ENCODE results near the gene EXTL2. TPM values are rescaled to one million over a fixed set of nuclear protein-coding genes. Genes with fewer than 3 reads are reported as not detected.
"Not testable (repeated sequence)": the region's sequence is repeated elsewhere in the genome, so short reads cannot be mapped to it uniquely, and the experiment has no call there.

EXTL2 gene
- total RNA-seq, 2 experiments from 2014 or later = 1.5 to 1.8 TPM

DNA sequence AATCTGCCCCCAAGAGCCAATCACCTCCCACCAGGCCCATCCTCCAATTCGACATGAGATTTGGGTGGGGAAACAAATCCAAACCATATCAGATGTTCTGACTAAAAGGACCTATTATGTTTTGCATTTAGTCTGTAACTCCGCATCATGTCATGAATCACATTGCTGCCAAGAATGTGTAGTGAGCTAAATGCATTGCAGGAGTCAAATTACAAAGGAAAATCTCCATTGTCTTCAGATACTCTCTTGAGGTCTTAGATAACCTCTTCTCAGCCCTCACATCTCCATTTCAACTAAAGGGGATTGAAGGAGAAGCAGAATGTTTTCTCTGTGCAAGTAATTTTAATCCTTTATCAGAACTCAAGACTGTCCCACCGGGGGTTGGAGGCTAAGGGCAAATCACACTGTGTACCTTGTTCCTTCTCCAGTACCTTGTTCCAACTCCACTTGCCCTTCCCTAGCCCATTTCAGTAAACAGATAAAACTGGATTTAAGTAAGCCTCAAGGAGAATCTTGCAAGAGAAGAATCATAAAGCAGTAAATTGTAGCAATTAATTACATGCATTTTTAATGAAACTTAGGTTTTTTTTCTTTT, 34.1 kb downstream of the EXTL2 start:
- intact Hi-C loops (cut with DNase I, micrococcal nuclease) = no loop called here
- ChIA-PET CTCF (no interaction called here), POLR2A (interaction anchor here (0.6 kb wide), 1 partner anchor 1112 kb away, joined by 5 read pairs; no protein-coding TSS in a partner anchor)
- TF ChIP-seq, protein P1, sequence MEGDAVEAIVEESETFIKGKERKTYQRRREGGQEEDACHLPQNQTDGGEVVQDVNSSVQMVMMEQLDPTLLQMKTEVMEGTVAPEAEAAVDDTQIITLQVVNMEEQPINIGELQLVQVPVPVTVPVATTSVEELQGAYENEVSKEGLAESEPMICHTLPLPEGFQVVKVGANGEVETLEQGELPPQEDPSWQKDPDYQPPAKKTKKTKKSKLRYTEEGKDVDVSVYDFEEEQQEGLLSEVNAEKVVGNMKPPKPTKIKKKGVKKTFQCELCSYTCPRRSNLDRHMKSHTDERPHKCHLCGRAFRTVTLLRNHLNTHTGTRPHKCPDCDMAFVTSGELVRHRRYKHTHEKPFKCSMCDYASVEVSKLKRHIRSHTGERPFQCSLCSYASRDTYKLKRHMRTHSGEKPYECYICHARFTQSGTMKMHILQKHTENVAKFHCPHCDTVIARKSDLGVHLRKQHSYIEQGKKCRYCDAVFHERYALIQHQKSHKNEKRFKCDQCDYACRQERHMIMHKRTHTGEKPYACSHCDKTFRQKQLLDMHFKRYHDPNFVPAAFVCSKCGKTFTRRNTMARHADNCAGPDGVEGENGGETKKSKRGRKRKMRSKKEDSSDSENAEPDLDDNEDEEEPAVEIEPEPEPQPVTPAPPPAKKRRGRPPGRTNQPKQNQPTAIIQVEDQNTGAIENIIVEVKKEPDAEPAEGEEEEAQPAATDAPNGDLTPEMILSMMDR (IDR thresholded peaks at IDR 0.05) = no peak
- DNase-seq (no peak), ATAC-seq (ENCODE audit: poor library complexity) (no peak)
- no peaks in the 10 kb centered on the region for H3K36me3 ChIP-seq (ENCODE audit: insufficient read depth, low read length)
- H3K27me3 Mint-ChIP-seq = no peaks in the 10 kb centered on the region
- H3K36me3 Mint-ChIP-seq (ENCODE audit: low read depth) = no peaks in the 10 kb centered on the region
- peaks cover 0 to 3% of the 10 kb centered on the region in 2 experiments for H3K27me3 ChIP-seq (ENCODE audit: control insufficient read depth in 1 of 2, insufficient read depth in 2 of 2, low read length in 2 of 2)
- no peak overlapping the region for H3K27ac ChIP-seq (ENCODE audit: low read depth in 1 of 2, low read length in 2 of 2)
- no peaks in the 10 kb centered on the region for H3K4me1 ChIP-seq (ENCODE audit: insufficient read depth, low read length)
- H3K9me3 ChIP-seq (ENCODE audit: control insufficient read depth in 1 of 2, insufficient read depth in 1 of 2, low read length in 2 of 2) = no peaks in the 10 kb centered on the region
- no peak overlapping the region for H3K27ac Mint-ChIP-seq
- no peaks in the 10 kb centered on the region for H3K9me3 Mint-ChIP-seq
- no peak overlapping the region for H3K4me3 ChIP-seq (ENCODE audit: low read length)
- H3K4me3 Mint-ChIP-seq = no peak overlapping the region
- H3K4me1 Mint-ChIP-seq (ENCODE audit: low read depth) = no peaks in the 10 kb centered on the region

DNA sequence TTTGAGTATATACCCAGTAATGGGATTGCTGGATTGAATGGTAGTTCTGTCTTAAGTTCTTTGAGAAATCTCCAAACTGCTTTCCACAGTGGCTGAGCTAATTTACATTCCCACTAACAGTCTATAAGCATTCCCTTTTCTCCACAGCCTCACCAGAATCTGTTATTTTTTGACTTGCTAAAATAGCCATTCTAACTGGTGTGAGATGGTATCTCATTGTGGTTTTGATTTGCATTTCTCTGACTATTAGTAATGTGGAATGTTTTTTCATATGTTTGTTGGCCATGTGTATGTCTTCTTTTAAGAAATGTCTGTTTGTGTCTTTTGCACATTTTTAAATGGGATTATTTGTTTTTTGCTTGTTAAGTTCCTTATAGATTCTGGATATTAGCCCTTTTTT, 39.5 kb downstream of the EXTL2 start:
- H3K36me3 Mint-ChIP-seq (ENCODE audit: low read depth); H3K4me1 Mint-ChIP-seq (ENCODE audit: low read depth); H3K4me3 Mint-ChIP-seq; DNase-seq; H3K27ac ChIP-seq (ENCODE audit: low read depth in 1 of 2, low read length in 2 of 2); POLR2A ChIA-PET; intact Hi-C loops (cut with DNase I, micrococcal nuclease); H3K27me3 ChIP-seq (ENCODE audit: control insufficient read depth in 1 of 2, insufficient read depth in 2 of 2, low read length in 2 of 2); H3K9me3 ChIP-seq (ENCODE audit: control insufficient read depth in 1 of 2, insufficient read depth in 1 of 2, low read length in 2 of 2); H3K27me3 Mint-ChIP-seq; H3K4me3 ChIP-seq (ENCODE audit: low read length); H3K27ac Mint-ChIP-seq; H3K36me3 ChIP-seq (ENCODE audit: insufficient read depth, low read length); ATAC-seq (ENCODE audit: poor library complexity); H3K9me3 Mint-ChIP-seq; H3K4me1 ChIP-seq (ENCODE audit: insufficient read depth, low read length): not testable (repeated sequence)
- CTCF ChIA-PET = interaction anchor here (0.7 kb wide), 1 partner anchor 13 kb away, joined by 3 read pairs; no protein-coding TSS in a partner anchor

DNA sequence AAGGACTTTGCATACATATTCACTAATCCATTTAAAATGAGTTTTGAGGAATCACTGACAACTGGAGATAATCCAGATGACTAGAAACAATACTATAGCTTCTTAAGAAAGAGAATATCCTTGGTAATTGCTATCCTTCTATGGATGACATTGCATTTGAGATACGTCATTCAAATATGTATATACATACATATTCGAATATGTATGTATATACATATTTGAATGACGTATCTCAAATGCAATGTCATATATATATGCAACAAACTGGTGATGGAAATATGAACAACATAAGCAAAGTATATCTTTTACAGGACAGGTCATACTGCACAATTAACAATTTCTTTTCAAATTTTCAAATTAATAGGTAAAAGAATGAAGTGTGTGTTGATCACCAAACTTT, 41.7 kb downstream of the EXTL2 start:
- Mint-ChIP-seq H3K4me3 (no peak overlapping the region), H3K36me3 (ENCODE audit: low read depth) (no peaks in the 10 kb centered on the region), H3K27ac (no peak overlapping the region), H3K27me3 (peaks cover 20% of the 10 kb centered on the region), H3K4me1 (ENCODE audit: low read depth) (no peaks in the 10 kb centered on the region), H3K9me3 (peaks cover 3% of the 10 kb centered on the region)
- H3K9me3 ChIP-seq (ENCODE audit: control insufficient read depth in 1 of 2, insufficient read depth in 1 of 2, low read length in 2 of 2) = no peaks in the 10 kb centered on the region
- ChIA-PET POLR2A (no interaction called here), CTCF (interaction anchor here (1.0 kb wide), 1 partner anchor 11 kb away, joined by 3 read pairs; no protein-coding TSS in a partner anchor)
- H3K4me1 ChIP-seq (ENCODE audit: insufficient read depth, low read length) = no peaks in the 10 kb centered on the region
- DNase-seq = no peak
- peaks cover 4 to 10% of the 10 kb centered on the region in 2 experiments for H3K27me3 ChIP-seq (ENCODE audit: control insufficient read depth in 1 of 2, insufficient read depth in 2 of 2, low read length in 2 of 2)
- no peak for ATAC-seq (ENCODE audit: poor library complexity)
- intact Hi-C loops (cut with DNase I, micrococcal nuclease) = no loop called here
- no peak overlapping the region for H3K4me3 ChIP-seq (ENCODE audit: low read length)
- TF ChIP-seq, protein P1 (IDR thresholded peaks at IDR 0.05) = no peak
- H3K36me3 ChIP-seq (ENCODE audit: insufficient read depth, low read length) = no peaks in the 10 kb centered on the region
- no peak overlapping the region for H3K27ac ChIP-seq (ENCODE audit: low read depth in 1 of 2, low read length in 2 of 2)

DNA sequence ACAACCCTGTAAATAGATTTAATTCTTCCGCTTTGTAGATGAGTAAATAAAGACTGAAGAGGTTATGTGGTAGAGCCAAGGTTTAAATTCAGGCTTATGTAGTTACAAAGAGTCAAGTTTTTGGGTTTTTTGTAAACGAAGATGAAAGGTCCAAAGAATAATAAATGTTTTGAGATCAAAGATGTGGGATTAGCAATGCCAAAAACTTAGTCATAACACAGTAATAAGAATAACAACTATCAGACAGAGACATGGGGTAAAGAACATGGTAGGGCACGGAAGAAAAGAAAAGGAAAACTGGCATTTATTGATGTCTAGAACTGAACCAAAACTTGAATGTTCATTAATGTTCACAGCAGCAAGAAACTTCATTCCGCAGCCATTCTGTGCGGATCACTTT, 42.9 kb downstream of the EXTL2 start:
- no peaks in the 10 kb centered on the region for H3K36me3 ChIP-seq (ENCODE audit: insufficient read depth, low read length)
- no peak overlapping the region for H3K4me3 ChIP-seq (ENCODE audit: low read length)
- H3K27me3 ChIP-seq (ENCODE audit: control insufficient read depth in 1 of 2, insufficient read depth in 2 of 2, low read length in 2 of 2) = peaks cover 4 to 10% of the 10 kb centered on the region in 2 experiments
- TF ChIP-seq, protein P1 (IDR thresholded peaks at IDR 0.05) = no peak
- ATAC-seq (ENCODE audit: poor library complexity) (no peak), DNase-seq (no peak)
- Mint-ChIP-seq H3K36me3 (ENCODE audit: low read depth) (no peaks in the 10 kb centered on the region), H3K27ac (no peak overlapping the region), H3K4me3 (no peak overlapping the region), H3K27me3 (peaks cover 24% of the 10 kb centered on the region), H3K9me3 (peaks cover 3% of the 10 kb centered on the region), H3K4me1 (ENCODE audit: low read depth) (no peaks in the 10 kb centered on the region)
- H3K9me3 ChIP-seq (ENCODE audit: control insufficient read depth in 1 of 2, insufficient read depth in 1 of 2, low read length in 2 of 2) = no peaks in the 10 kb centered on the region
- H3K4me1 ChIP-seq (ENCODE audit: insufficient read depth, low read length) = no peaks in the 10 kb centered on the region
- intact Hi-C loops (cut with DNase I, micrococcal nuclease) = no loop called here
- POLR2A ChIA-PET = no interaction called here
- CTCF ChIA-PET = no interaction called here
- H3K27ac ChIP-seq (ENCODE audit: low read depth in 1 of 2, low read length in 2 of 2) = no peak overlapping the region

Measured in CD4-positive, alpha-beta T cell (primary cell).